NB4 (cell line): ENCODE measurements around the gene PNPLA5.

Source experiments
- DNase-seq: peaks from one replicate; pipeline ENCODE4 v3.0.0; 2010; ENCODE audit warnings: low read depth
- H3K4me3 ChIP-seq: one replicate; pipeline ENCODE4 v1.5.1; 2011; ENCODE audit warnings: mild to moderate bottlenecking, low read depth, low read length, moderate library complexity
- CTCF ChIP-seq: IDR thresholded peaks from one replicate; pipeline ENCODE4 v1.5.1; 2012; ENCODE audit warnings: low read depth, low read length
- MAX ChIP-seq: IDR thresholded peaks from 2 replicates; pipeline ENCODE4 v1.6.1; 2011; ENCODE audit warnings: low read depth, low read length
- MYC ChIP-seq: IDR thresholded peaks from 2 replicates; pipeline ENCODE4 v1.6.1; 2011; ENCODE audit warnings: low read depth, low read length
- POLR2A ChIP-seq: IDR thresholded peaks from 2 replicates; pipeline ENCODE4 v1.6.1; 2011; ENCODE audit warnings: mild to moderate bottlenecking; ENCODE audit not compliant: insufficient read length; ENCODE audit errors: extremely low read depth

The PNPLA5 gene

GRCh38 chr22:43852573-43853327 lies 39.1 kb downstream of the PNPLA5 start:
- H3K4me3 ChIP-seq: no peak overlapping the region
- DNase-seq: no peak
- TF ChIP-seq POLR2A (no peak), MAX (no peak), CTCF (no peak), MYC (no peak)

- H3K4me3 ChIP-seq: no peak overlapping the region
- no peak for DNase-seq
- no peak for TF ChIP-seq MAX
- no peak for TF ChIP-seq CTCF
- TF ChIP-seq MYC: no peak
- no peak for TF ChIP-seq POLR2A
Observed at GRCh38 chr22:43851979-43852307, 39.9 kb downstream of the PNPLA5 start.

- TF ChIP-seq MYC: no peak
- no peak for TF ChIP-seq MAX
- no peak for TF ChIP-seq POLR2A
- no peak for TF ChIP-seq CTCF
- no peak for DNase-seq
- no peak overlapping the region for H3K4me3 ChIP-seq
Observed at GRCh38 chr22:43851058-43851978, 40.5 kb downstream of the PNPLA5 start.

- H3K4me3 ChIP-seq: no peak overlapping the region
- DNase-seq: no peak
- no peak for TF ChIP-seq CTCF
- no peak for TF ChIP-seq POLR2A
- TF ChIP-seq MAX: no peak
- TF ChIP-seq MYC: no peak
Observed at GRCh38 chr22:43850529-43850928, 41.3 kb downstream of the PNPLA5 start.

GRCh38 chr22:43849731-43850130 lies 42.1 kb downstream of the PNPLA5 start:
- no peak for DNase-seq
- no peak for TF ChIP-seq CTCF
- no peak for TF ChIP-seq MAX
- no peak for TF ChIP-seq MYC
- no peak for TF ChIP-seq POLR2A
- H3K4me3 ChIP-seq: no peak overlapping the region
